H1 (cell line): ENCODE results near the gene ZNF317.

Experiments
- ASH2L ChIP-seq: fragments of 200-600, 300-600 bp; sonication (generic); IDR thresholded peaks from one replicate; pipeline ENCODE4 v1.7.1; 2017; ENCODE audit warnings: low read length
- CHD2 ChIP-seq: IDR thresholded peaks from 2 replicates; pipeline ENCODE4 v1.6.1; 2012; ENCODE audit warnings: low read length, improper control_type of control experiment
- EP300 ChIP-seq, 2 experiments: IDR thresholded peaks; 1 replicate in 1 of 2; 2 replicates in 1 of 2; pipeline ENCODE4 v1.6.1; 2011 to 2012; ENCODE audit warnings: low read depth in 2 of 2, low read length in 2 of 2, mild to moderate bottlenecking in 2 of 2, borderline replicate concordance in 1 of 2, inconsistent platforms in 1 of 2, moderate library complexity in 1 of 2
- TBP ChIP-seq: IDR thresholded peaks from 2 replicates; pipeline ENCODE4 v1.6.1; 2011; ENCODE audit warnings: low read depth, low read length, improper control_type of control experiment
- TF ChIP-seq, protein P1 (sequence below), 3 experiments: IDR thresholded peaks; 1 replicate in 2 of 3; 2 replicates in 1 of 3; pipeline versions ENCODE4 v1.5.1 to v1.6.1; 2011; ENCODE audit warnings: low read length in 3 of 3, mild to moderate bottlenecking in 3 of 3, inconsistent platforms in 2 of 3, low read depth in 1 of 3, moderate library complexity in 1 of 3; ENCODE audit not compliant: insufficient read depth in 1 of 3; ENCODE audit errors: control extremely low read depth in 1 of 3

DNA sequence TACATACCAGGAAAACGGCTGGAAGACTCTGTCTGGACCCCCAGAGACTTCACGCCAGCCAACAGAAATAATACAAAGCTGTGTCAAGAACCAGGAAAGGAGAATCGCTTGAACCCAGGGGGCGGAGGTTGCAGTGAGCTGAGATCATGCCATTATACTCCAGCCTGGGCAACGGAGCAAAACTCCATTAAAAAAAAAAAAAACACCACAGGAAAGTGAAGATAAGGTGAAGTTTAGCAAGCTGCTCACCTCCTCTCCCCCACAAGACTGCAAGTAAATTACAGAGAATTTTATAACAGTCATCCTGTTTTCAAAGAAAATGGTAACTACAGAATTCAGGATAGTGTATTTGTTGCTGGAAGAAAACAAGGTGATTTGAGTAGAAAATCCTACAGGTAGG, 23.6 kb upstream of the ZNF317 start:
- TF ChIP-seq CHD2 (no peak), ASH2L (no peak), TBP (no peak), EP300 (IDR thresholded peaks at IDR 0.05; ENCODE audit: borderline replicate concordance in 1 of 2, low read depth in 2 of 2, low read length in 2 of 2) (no peak)
- TF ChIP-seq, protein P1, sequence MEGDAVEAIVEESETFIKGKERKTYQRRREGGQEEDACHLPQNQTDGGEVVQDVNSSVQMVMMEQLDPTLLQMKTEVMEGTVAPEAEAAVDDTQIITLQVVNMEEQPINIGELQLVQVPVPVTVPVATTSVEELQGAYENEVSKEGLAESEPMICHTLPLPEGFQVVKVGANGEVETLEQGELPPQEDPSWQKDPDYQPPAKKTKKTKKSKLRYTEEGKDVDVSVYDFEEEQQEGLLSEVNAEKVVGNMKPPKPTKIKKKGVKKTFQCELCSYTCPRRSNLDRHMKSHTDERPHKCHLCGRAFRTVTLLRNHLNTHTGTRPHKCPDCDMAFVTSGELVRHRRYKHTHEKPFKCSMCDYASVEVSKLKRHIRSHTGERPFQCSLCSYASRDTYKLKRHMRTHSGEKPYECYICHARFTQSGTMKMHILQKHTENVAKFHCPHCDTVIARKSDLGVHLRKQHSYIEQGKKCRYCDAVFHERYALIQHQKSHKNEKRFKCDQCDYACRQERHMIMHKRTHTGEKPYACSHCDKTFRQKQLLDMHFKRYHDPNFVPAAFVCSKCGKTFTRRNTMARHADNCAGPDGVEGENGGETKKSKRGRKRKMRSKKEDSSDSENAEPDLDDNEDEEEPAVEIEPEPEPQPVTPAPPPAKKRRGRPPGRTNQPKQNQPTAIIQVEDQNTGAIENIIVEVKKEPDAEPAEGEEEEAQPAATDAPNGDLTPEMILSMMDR (IDR thresholded peaks at IDR 0.05; ENCODE audit: control extremely low read depth in 1 of 3, insufficient read depth in 1 of 3, low read depth in 1 of 3, low read length in 3 of 3): no peak
